Measurements from ENCODE around the gene IL17B.

DNA sequence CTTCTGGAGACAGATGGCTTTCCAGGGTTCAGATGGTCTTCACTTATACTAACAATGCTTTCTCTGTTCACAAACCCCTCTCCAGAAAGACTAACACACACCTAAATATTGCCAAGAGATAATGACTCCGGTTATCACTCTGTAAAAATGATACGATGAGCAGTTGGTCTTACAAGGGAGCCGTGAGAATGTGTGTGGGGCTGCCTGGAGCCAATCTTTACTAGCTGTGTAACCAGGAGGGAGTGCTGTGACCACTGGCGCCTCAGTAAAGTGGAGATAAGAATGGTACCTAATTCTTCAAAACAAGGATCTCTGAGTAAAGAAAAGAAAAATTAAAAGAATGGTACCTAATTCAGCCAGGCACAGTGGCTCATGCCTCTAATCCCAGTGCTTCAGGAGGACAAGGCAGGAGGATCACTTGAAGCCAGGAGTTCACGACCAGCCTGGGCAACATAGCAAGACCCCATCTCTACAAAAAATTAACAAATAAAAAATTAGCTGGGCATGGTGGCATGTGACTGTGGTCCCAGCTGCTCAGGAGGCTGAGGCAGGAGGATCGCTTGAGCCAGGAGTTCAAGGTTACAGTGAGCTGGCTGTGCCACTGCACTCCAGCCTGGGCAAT is 39.9 kb upstream of the IL17B start:
- TF ChIP-seq, protein P1, sequence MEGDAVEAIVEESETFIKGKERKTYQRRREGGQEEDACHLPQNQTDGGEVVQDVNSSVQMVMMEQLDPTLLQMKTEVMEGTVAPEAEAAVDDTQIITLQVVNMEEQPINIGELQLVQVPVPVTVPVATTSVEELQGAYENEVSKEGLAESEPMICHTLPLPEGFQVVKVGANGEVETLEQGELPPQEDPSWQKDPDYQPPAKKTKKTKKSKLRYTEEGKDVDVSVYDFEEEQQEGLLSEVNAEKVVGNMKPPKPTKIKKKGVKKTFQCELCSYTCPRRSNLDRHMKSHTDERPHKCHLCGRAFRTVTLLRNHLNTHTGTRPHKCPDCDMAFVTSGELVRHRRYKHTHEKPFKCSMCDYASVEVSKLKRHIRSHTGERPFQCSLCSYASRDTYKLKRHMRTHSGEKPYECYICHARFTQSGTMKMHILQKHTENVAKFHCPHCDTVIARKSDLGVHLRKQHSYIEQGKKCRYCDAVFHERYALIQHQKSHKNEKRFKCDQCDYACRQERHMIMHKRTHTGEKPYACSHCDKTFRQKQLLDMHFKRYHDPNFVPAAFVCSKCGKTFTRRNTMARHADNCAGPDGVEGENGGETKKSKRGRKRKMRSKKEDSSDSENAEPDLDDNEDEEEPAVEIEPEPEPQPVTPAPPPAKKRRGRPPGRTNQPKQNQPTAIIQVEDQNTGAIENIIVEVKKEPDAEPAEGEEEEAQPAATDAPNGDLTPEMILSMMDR (conservative IDR thresholded peaks at IDR 0.05; ENCODE audit: low read length) = no peak
- no peak for TF ChIP-seq EZH2phosphoT487 (IDR thresholded peaks at IDR 0.05; ENCODE audit: borderline replicate concordance, low read depth, low read length)

All from OCI-LY7 (cell line).